ENCODE measurements around the gene MGAT3.
"Not testable (repeated sequence)": the region's sequence is repeated elsewhere in the genome, so short reads cannot be mapped to it uniquely, and the experiment has no call there.

MGAT3 gene, protein sequence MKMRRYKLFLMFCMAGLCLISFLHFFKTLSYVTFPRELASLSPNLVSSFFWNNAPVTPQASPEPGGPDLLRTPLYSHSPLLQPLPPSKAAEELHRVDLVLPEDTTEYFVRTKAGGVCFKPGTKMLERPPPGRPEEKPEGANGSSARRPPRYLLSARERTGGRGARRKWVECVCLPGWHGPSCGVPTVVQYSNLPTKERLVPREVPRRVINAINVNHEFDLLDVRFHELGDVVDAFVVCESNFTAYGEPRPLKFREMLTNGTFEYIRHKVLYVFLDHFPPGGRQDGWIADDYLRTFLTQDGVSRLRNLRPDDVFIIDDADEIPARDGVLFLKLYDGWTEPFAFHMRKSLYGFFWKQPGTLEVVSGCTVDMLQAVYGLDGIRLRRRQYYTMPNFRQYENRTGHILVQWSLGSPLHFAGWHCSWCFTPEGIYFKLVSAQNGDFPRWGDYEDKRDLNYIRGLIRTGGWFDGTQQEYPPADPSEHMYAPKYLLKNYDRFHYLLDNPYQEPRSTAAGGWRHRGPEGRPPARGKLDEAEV

DNA sequence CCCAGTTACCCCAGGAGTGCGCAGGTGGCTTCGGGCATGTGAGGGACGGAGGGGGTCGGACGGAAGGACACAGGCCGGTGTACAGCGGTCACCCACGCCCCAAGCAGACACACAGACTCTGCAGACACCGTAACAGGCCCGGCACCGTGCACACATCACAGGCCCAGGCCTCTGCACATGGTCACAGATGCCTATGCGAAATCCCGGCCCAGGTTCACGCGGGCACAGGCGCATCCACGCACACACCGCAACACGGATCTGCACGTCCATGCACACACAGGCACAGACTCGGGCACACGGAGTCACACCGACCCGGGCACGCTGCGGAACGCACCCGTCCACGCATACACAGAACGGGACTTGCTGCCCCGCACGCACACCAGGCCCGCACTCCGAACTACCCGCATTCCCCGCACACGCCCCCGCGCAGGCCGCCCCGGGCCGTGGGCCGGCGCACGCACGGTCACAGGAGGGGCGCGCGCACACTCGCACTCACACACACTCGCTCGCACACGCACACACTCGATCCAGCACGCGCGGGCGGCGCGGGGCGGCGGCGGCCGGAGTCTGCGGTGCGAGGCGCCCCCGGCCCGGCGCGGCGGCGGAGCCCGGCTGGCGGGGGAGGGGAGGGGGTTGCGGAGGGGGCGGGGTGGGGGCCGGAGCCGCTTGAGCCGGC lies at the start of gene MGAT3:
Gene MGAT3 (plus strand): TSS at position 491 of the 676 bp plus-strand sequence. CDS start 30,336 bp downstream, outside the sequence.
- TF ChIP-seq, protein P1, sequence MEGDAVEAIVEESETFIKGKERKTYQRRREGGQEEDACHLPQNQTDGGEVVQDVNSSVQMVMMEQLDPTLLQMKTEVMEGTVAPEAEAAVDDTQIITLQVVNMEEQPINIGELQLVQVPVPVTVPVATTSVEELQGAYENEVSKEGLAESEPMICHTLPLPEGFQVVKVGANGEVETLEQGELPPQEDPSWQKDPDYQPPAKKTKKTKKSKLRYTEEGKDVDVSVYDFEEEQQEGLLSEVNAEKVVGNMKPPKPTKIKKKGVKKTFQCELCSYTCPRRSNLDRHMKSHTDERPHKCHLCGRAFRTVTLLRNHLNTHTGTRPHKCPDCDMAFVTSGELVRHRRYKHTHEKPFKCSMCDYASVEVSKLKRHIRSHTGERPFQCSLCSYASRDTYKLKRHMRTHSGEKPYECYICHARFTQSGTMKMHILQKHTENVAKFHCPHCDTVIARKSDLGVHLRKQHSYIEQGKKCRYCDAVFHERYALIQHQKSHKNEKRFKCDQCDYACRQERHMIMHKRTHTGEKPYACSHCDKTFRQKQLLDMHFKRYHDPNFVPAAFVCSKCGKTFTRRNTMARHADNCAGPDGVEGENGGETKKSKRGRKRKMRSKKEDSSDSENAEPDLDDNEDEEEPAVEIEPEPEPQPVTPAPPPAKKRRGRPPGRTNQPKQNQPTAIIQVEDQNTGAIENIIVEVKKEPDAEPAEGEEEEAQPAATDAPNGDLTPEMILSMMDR (IDR thresholded peaks at IDR 0.05): no peak
- H3K4me1 ChIP-seq: peaks cover 0 to 19% (median 12%) of the 10 kb centered on the region in 4 donors
- intact Hi-C loops (cut with DNase I; ENCODE audit: low total_unique reads): no loop called here
- no peaks in the 10 kb centered on the region for H3K9me3 ChIP-seq
- peaks cover 0 to 56% of the 10 kb centered on the region in 2 donors for H3K27me3 ChIP-seq
- H3K27ac ChIP-seq: no peak within 1 kb of the TSS
- H3K36me3 ChIP-seq: no peaks in the 10 kb centered on the region
- peak within 1 kb of the TSS; percentile 28 to 49 for H3K4me3 ChIP-seq
- no peak for DNase-seq

DNA sequence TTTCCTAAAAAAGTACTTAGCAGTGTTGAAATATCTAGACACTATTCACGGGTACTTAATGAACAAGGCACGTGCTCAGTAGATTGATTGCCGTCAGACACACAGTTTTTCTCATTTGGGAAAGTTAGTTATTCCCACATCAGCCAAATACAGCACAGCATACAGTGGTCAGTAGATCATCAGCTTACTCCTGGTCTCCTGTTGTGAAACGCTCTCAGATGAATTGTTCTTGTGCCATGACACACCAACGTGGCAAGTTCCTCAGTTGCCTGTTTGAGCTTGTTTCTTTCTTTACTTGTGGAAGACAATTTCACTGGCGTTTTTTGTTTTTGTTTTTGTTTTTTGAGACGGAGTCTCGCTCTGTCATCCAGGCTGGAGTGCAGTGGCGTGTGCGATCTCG lies 48.6 kb upstream of the MGAT3 start:
- DNase-seq: no peak
- intact Hi-C loops (cut with DNase I; ENCODE audit: low total_unique reads): no loop called here

DNA sequence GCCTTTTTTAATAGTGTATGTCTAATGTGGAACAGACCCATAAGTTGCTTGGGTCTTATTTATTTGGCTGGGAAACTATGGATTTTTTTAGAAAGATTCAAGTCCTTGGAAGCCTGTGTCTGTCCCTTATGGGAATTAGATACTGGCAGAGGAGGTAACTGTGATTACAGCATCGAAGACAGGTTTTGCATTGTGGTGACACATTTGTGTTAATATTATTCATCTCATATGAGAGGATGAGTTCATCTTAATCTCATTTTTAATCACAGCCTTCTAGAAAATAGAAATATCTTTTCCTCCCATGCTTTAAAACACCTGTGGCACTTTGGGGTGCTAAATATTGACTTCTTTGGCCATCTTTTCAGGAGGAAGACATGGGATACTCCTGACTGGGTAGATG lies 48.0 kb upstream of the MGAT3 start:
- Histone ChIP-seq H3K27ac (no peak overlapping the region), H3K9me3 (no peaks in the 10 kb centered on the region), H3K27me3 (no peaks in the 10 kb centered on the region), H3K36me3 (peaks cover 0 to 4% (median 0%) of the 10 kb centered on the region in 3 donors), H3K4me1 (peaks cover 0 to 21% (median 13%) of the 10 kb centered on the region in 4 donors), H3K4me3 (no peak overlapping the region)
- intact Hi-C loops (cut with DNase I; ENCODE audit: low total_unique reads): no loop called here
- TF ChIP-seq, protein P1 (IDR thresholded peaks at IDR 0.05): no peak
- DNase-seq: no peak

More for the DNA sequence above, 48.6 kb upstream of the MGAT3 start:
- H3K27me3 ChIP-seq: no peaks in the 10 kb centered on the region
- H3K27ac ChIP-seq: no peak overlapping the region
- no peak overlapping the region for H3K4me3 ChIP-seq
- H3K9me3 ChIP-seq: no peaks in the 10 kb centered on the region
- H3K4me1 ChIP-seq: peaks cover 0 to 21% (median 12%) of the 10 kb centered on the region in 4 donors
- H3K36me3 ChIP-seq: peaks cover 0 to 4% (median 0%) of the 10 kb centered on the region in 3 donors
- TF ChIP-seq, protein P1 (IDR thresholded peaks at IDR 0.05): no peak

DNA sequence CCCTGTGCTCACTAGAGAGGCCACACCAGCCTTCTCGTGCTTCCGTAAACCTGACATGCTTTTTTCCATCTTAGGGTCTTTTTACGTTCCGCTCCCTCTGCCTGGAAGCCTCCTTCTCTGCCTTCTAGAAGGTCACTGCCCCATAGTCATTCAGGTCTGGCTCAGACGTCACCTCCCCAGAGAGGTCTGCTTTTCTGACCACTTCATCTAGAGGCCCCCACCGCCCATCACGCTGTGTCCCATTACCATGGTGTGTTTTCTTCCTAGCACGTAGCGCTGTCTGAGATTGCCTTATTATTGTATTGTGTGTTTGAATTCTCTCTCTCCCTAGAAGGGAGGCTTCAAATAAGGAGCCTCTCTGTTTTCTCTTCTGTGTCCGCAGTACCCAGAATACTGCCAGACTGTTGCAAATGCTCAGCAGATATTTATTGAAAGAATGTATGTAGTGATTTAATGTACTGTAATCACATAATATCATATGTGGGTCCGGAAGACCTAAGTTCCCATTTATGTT lies 47.2 kb upstream of the MGAT3 start:
- Histone ChIP-seq H3K9me3 (no peaks in the 10 kb centered on the region), H3K27me3 (no peaks in the 10 kb centered on the region), H3K36me3 (no peaks in the 10 kb centered on the region), H3K4me3 (no peak overlapping the region), H3K27ac (no peak overlapping the region), H3K4me1 (peaks cover 0 to 23% (median 12%) of the 10 kb centered on the region in 4 donors)
- DNase-seq: no peak
- TF ChIP-seq, protein P1 (IDR thresholded peaks at IDR 0.05): no peak
- intact Hi-C loops (cut with DNase I; ENCODE audit: low total_unique reads): no loop called here

DNA sequence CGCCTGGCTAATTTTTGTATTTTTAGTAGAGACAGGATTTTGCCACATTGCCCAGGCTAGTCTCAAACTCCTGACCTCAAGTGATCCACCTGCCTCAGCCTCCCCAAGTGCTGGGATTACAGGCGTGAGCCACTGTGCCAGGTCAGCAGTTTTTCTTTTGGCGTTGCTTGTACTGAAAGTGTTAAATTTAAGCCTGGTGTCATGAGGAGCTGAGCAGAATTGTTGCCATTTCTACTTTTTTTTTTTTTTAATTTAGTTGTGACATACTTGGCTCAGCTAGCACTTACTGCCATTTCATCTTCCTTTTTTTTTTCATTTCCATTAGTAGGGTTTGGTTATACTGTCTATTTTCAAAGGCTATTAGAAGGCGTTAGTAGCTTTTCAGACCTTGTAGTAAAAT lies 46.5 kb upstream of the MGAT3 start:
- Histone ChIP-seq H3K27me3 (no peaks in the 10 kb centered on the region), H3K4me3 (no peak overlapping the region), H3K27ac (no peak overlapping the region), H3K36me3 (peaks cover 2 to 5% (median 3%) of the 10 kb centered on the region in 3 donors), H3K9me3 (no peaks in the 10 kb centered on the region), H3K4me1 (peaks cover 0 to 16% (median 5%) of the 10 kb centered on the region in 4 donors)
- intact Hi-C loops (cut with DNase I; ENCODE audit: low total_unique reads): no loop called here
- DNase-seq: no peak
- TF ChIP-seq, protein P1 (IDR thresholded peaks at IDR 0.05): no peak

DNA sequence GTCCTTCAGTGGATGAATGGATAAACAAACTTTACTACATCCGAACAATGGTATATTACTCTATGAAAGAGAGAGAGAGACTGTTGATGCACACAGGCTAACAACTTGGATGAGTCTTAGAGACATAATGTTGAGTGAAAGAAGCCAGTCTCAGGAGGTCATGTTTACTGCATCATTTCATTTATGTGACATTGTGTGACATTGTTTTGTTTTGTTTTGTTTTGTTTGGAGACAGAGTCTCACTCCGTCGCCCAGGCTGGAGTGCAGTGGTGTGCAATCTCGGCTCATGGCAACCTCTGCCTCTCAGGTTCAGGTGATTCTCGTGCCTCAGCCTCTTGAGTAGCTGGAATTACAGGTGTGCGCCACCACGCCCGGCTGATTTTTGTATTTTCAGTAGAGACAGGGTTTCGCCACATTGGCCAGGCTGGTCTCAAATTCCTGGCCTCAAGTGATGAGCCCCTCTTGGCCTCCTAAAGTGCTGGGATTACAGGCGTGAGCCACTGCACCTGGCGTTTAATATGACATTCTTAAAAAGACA lies 44.9 kb upstream of the MGAT3 start:
- H3K27ac ChIP-seq; intact Hi-C loops (cut with DNase I; ENCODE audit: low total_unique reads); H3K4me1 ChIP-seq; DNase-seq; H3K4me3 ChIP-seq; H3K27me3 ChIP-seq; H3K9me3 ChIP-seq: not testable (repeated sequence)
- peaks cover 19 to 21% (median 19%) of the 10 kb centered on the region in 3 donors for H3K36me3 ChIP-seq

DNA sequence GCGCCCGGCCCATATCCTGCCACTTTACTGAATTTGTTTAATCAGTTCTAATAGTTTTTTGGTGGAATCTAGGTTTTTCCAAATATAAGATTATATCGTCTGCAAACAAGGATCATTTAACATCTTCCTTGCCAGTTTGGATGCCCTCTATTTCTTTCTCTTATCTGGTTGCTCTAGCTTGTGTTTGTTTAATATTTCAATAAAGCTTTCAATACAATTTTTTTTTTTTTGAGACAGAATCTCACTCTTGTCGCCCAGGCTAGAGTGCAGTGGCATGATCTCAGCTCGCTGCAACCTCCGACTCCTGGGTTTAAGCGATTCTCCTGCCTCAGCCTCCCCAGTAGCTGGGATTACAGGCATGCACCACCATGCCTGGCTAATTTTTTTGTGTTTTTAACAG lies 43.6 kb upstream of the MGAT3 start:
- H3K27me3 ChIP-seq; H3K4me3 ChIP-seq; DNase-seq; H3K4me1 ChIP-seq; H3K9me3 ChIP-seq; intact Hi-C loops (cut with DNase I; ENCODE audit: low total_unique reads); H3K27ac ChIP-seq: not testable (repeated sequence)
- H3K36me3 ChIP-seq: peaks cover 30 to 34% (median 33%) of the 10 kb centered on the region in 3 donors

Measured in tibial artery (tissue), 4 donors.